ENCODE measurements around the gene FGF14.

DNA sequence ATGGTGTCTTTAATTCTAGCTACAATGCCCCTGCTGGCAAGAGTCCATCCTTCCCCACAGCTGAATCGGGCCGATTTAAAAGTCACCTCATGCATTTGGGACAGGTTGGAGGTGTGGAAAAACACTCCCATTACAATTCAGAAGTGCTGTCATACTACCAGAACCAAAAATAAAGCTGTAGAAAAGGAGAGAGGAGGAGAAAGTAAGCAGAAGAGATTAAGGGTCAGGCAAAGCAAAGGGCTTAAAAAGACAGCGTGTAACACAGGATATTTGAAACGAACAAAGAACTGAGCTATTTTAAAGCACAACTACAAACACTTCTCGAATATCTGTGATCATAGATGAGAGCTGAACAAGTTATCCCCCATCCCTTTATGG lies 90.4 kb downstream of the FGF14 start:
- TF ChIP-seq, protein P1, sequence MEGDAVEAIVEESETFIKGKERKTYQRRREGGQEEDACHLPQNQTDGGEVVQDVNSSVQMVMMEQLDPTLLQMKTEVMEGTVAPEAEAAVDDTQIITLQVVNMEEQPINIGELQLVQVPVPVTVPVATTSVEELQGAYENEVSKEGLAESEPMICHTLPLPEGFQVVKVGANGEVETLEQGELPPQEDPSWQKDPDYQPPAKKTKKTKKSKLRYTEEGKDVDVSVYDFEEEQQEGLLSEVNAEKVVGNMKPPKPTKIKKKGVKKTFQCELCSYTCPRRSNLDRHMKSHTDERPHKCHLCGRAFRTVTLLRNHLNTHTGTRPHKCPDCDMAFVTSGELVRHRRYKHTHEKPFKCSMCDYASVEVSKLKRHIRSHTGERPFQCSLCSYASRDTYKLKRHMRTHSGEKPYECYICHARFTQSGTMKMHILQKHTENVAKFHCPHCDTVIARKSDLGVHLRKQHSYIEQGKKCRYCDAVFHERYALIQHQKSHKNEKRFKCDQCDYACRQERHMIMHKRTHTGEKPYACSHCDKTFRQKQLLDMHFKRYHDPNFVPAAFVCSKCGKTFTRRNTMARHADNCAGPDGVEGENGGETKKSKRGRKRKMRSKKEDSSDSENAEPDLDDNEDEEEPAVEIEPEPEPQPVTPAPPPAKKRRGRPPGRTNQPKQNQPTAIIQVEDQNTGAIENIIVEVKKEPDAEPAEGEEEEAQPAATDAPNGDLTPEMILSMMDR (IDR thresholded peaks at IDR 0.05) = no peak
- TF ChIP-seq POLR2A (IDR thresholded peaks at IDR 0.05) = no peak

All from lower leg skin (tissue), 3 donors.